Measurements from ENCODE around the gene HHATL.

Gene HHATL

DNA sequence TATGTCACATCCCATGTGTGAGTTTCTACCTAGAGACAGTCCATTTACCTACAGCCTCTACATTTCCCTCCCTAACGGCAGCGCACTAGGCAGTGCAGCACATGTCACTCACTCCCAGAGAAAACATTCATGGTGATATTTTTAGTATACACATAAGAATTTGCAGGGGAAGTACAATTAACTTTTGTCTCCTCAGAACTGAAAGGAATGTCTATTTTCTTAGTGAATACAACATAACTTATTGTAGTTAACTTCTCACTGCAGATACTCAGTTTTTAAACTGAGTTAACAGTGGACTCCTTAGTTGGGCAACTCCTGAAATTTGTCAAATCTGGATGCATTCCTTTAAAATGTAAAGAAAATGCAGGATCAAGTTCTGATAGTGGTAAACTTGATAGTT lies 53.6 kb downstream of the HHATL start:
- ChIA-PET CTCF (interaction anchor here (1.0 kb wide), 1 partner anchor 36 kb away, joined by 3 read pairs; no protein-coding TSS in a partner anchor), POLR2A (no interaction called here)
- no peak for DNase-seq (ENCODE audit: extremely low spot score)
- no peak for TF ChIP-seq BHLHE40 (IDR thresholded peaks at IDR 0.05; ENCODE audit: borderline replicate concordance)
- TF ChIP-seq FOXK2 (IDR thresholded peaks at IDR 0.05): no peak
- no peak for TF ChIP-seq FOXA1 (IDR thresholded peaks at IDR 0.05)
- TF ChIP-seq HDGF (IDR thresholded peaks at IDR 0.05; ENCODE audit: borderline replicate concordance): no peak
- no peak for TF ChIP-seq CTBP1 (IDR thresholded peaks at IDR 0.05; ENCODE audit: borderline replicate concordance)
- TF ChIP-seq SP1 (IDR thresholded peaks at IDR 0.05): no peak
- no peak for TF ChIP-seq FOXM1 (IDR thresholded peaks at IDR 0.05; ENCODE audit: borderline replicate concordance)
- TF ChIP-seq ELF4 (IDR thresholded peaks at IDR 0.05): no peak
- no peak for TF ChIP-seq ARNT (IDR thresholded peaks at IDR 0.05)
- no peak for TF ChIP-seq LEF1 (IDR thresholded peaks at IDR 0.05; ENCODE audit: borderline replicate concordance)
- no peak for TF ChIP-seq TARDBP (IDR thresholded peaks at IDR 0.05)
- TF ChIP-seq SUZ12 (IDR thresholded peaks at IDR 0.05): no peak
- no peak for TF ChIP-seq NFRKB (IDR thresholded peaks at IDR 0.05)
- no peak for TF ChIP-seq ZNF384 (IDR thresholded peaks at IDR 0.05)
- no peak for TF ChIP-seq L3MBTL2 (conservative IDR thresholded peaks at IDR 0.05)
- TF ChIP-seq, protein P1, sequence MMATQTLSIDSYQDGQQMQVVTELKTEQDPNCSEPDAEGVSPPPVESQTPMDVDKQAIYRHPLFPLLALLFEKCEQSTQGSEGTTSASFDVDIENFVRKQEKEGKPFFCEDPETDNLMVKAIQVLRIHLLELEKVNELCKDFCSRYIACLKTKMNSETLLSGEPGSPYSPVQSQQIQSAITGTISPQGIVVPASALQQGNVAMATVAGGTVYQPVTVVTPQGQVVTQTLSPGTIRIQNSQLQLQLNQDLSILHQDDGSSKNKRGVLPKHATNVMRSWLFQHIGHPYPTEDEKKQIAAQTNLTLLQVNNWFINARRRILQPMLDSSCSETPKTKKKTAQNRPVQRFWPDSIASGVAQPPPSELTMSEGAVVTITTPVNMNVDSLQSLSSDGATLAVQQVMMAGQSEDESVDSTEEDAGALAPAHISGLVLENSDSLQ (IDR thresholded peaks at IDR 0.05): no peak

DNA sequence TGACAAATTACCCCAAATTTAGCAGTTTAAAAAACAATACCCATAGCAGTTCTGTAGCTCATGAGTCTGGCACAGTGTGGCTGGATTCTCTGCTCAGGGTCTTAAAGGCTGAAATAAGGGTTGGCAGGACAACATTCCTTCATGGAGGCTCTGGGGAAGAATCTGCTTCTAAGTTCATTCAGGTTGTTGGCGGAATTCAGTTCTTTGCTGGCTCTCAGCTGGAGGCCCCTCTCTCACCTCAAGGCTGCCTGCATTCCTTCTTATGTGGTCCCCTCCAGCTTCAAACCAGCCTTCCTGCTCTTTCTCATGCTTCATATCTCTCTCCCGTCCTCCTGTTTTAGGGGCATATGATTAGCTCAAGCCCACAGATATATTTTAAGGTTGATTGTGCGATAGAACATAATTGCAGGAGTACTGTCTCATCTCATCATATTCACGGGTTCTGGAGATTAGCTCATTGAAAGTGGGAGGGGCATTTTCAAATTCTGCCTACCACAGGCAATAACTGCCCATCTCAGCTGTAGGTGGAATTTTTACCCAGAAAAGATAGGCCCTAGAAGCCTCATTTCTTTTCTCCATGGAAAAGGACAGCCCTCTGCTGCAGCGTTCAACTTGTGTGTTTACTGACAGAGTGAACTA lies 54.7 kb downstream of the HHATL start:
- no peak for DNase-seq (ENCODE audit: extremely low spot score)
- ChIA-PET CTCF (interaction anchor here (0.6 to 1.0 kb wide), 2 partner anchors 35 to 54 kb away, joined by 3 read pairs; no protein-coding TSS in a partner anchor), POLR2A (no interaction called here)
- TF ChIP-seq L3MBTL2 (conservative IDR thresholded peaks at IDR 0.05) (no peak), CTBP1 (IDR thresholded peaks at IDR 0.05; ENCODE audit: borderline replicate concordance) (no peak), ELF4 (IDR thresholded peaks at IDR 0.05) (no peak), HDGF (IDR thresholded peaks at IDR 0.05; ENCODE audit: borderline replicate concordance) (no peak), BHLHE40 (IDR thresholded peaks at IDR 0.05; ENCODE audit: borderline replicate concordance) (no peak), FOXM1 (IDR thresholded peaks at IDR 0.05; ENCODE audit: borderline replicate concordance) (no peak), SP1 (IDR thresholded peaks at IDR 0.05) (no peak), FOXA1 (IDR thresholded peaks at IDR 0.05) (no peak), NFRKB (IDR thresholded peaks at IDR 0.05) (no peak), FOXK2 (IDR thresholded peaks at IDR 0.05) (no peak), LEF1 (IDR thresholded peaks at IDR 0.05; ENCODE audit: borderline replicate concordance) (no peak), SUZ12 (IDR thresholded peaks at IDR 0.05) (no peak)
- TF ChIP-seq, protein P1 (IDR thresholded peaks at IDR 0.05): no peak
